ENCODE results near the gene COG3.

- TF ChIP-seq POLR2AphosphoS5 (IDR thresholded peaks at IDR 0.05), result no peak
- TF ChIP-seq CTCF (IDR thresholded peaks at IDR 0.05 in 8 of 11, conservative IDR thresholded peaks at IDR 0.05 in 3 of 11), result no peak
- no peak for TF ChIP-seq POLR2A (IDR thresholded peaks at IDR 0.05)
Observed at GRCh38 chr13:45445053-45445452, 19.7 kb upstream of the COG3 start.
